HepG2 (cell line): ENCODE results near the gene SYNE1. TPM values are rescaled to one million over a fixed set of nuclear protein-coding genes. Genes with fewer than 3 reads are reported as not detected.

ENCODE experiments used
- EP300 ChIP-seq, 3 experiments: sonication (generic) in 1 of 3; formaldehyde crosslinking in 1 of 3; IDR thresholded peaks; 2 replicates each; pipeline versions ENCODE4 v1.5.1 to v1.6.1; 2011 to 2020; ENCODE audit warnings: low read depth in 2 of 3, low read length in 2 of 3, borderline replicate concordance in 1 of 3, improper control_type of control experiment in 1 of 3, mild to moderate bottlenecking in 1 of 3, missing genetic modification reagents in 1 of 3, moderate library complexity in 1 of 3
- KLF16 ChIP-seq, 2 experiments: sonication (generic) in 1 of 2; formaldehyde crosslinking in 1 of 2; IDR thresholded peaks; 2 replicates each; pipeline versions ENCODE4 v1.6.1 to v1.8.0; 2016 to 2023; ENCODE audit warnings: missing genetic modification reagents in 2 of 2, missing compliant biosample characterization in 1 of 2
- MAFF ChIP-seq: IDR thresholded peaks from 2 replicates; pipeline ENCODE4 v1.6.1; 2011; ENCODE audit warnings: low read depth, low read length, improper control_type of control experiment
- MIXL1 ChIP-seq: IDR thresholded peaks from 2 replicates; pipeline ENCODE4 v1.6.1; 2016
- MNT ChIP-seq: fragments of 450-650 bp; IDR thresholded peaks from 2 replicates; pipeline ENCODE4 v1.6.1; 2016
- NFYC ChIP-seq: IDR thresholded peaks from 2 replicates; pipeline ENCODE4 v1.6.1; 2016; ENCODE audit warnings: missing genetic modification reagents, missing compliant biosample characterization
- NPAS2 ChIP-seq: sonication (generic); formaldehyde crosslinking; IDR thresholded peaks from 2 replicates; pipeline ENCODE4 v1.8.0; 2022; ENCODE audit warnings: mild to moderate bottlenecking, missing genetic modification reagents, borderline replicate concordance
- NR2F2 ChIP-seq: IDR thresholded peaks from 2 replicates; pipeline ENCODE4 v1.6.1; 2012; ENCODE audit warnings: low read depth, inconsistent platforms, borderline replicate concordance
- SALL2 ChIP-seq: sonication (generic); formaldehyde crosslinking; IDR thresholded peaks from 2 replicates; pipeline ENCODE4 v1.8.1; 2023; ENCODE audit warnings: mild to moderate bottlenecking, missing genetic modification reagents, inconsistent platforms
- SP5 ChIP-seq: IDR thresholded peaks from 2 replicates; pipeline ENCODE4 v1.6.1; 2016; ENCODE audit warnings: low read depth, borderline replicate concordance
- TBX3 ChIP-seq: fragments of 450-650 bp; IDR thresholded peaks from 2 replicates; pipeline ENCODE4 v1.6.1; 2017; ENCODE audit warnings: antibody characterized with exemption, mild to moderate bottlenecking, inconsistent platforms, borderline replicate concordance
- XRCC5 ChIP-seq: fragments of 200-400 bp; formaldehyde crosslinking; optimal IDR thresholded peaks from 2 replicates; pipeline ENCODE3; 2017; ENCODE audit warnings: mild to moderate bottlenecking, low read length
- ZBTB8A ChIP-seq: sonication (generic); formaldehyde crosslinking; IDR thresholded peaks from 2 replicates; pipeline ENCODE4 v1.4.0; 2020; ENCODE audit warnings: mild to moderate bottlenecking, low read depth, missing genetic modification reagents, borderline replicate concordance
- ZFP1 ChIP-seq: IDR thresholded peaks from 2 replicates; pipeline ENCODE4 v1.6.1; 2016
- ZFP36 ChIP-seq: fragments of 150-350 bp; IDR thresholded peaks from 2 replicates; pipeline ENCODE4 v1.6.1; 2018; ENCODE audit warnings: borderline replicate concordance, low read length, low read depth; ENCODE audit not compliant: partially characterized antibody
- ZMAT5 ChIP-seq: sonication (generic); formaldehyde crosslinking; IDR thresholded peaks from 2 replicates; pipeline ENCODE4 v1.5.0; 2020; ENCODE audit warnings: mild to moderate bottlenecking, low read depth, missing genetic modification reagents, borderline replicate concordance
- ZNF12 ChIP-seq: sonication (generic); formaldehyde crosslinking; IDR thresholded peaks from 2 replicates; pipeline ENCODE4 v1.5.0; 2020; ENCODE audit warnings: missing genetic modification reagents
- ZNF264 ChIP-seq: sonication (generic); formaldehyde crosslinking; IDR thresholded peaks from 2 replicates; pipeline ENCODE4 v1.4.0; 2020; ENCODE audit warnings: missing genetic modification reagents
- ZNF317 ChIP-seq: sonication (generic); formaldehyde crosslinking; IDR thresholded peaks from 2 replicates; pipeline ENCODE4 v1.5.0; 2020; ENCODE audit warnings: mild to moderate bottlenecking, missing genetic modification reagents
- ZNF83 ChIP-seq: sonication (generic); formaldehyde crosslinking; IDR thresholded peaks from 2 replicates; pipeline ENCODE4 v1.4.0; 2020; ENCODE audit warnings: missing genetic modification reagents, mild to moderate bottlenecking, borderline replicate concordance
- polyA plus RNA-seq, 8 experiments: library from polyadenylated mRNA; depleted of rRNA in 3 of 8; stranded (reverse) in 7 of 8; unstranded in 1 of 8; fragments of >200 nt; fragmentation: Illumina TruSeq in 4 of 8; extraction: Trizol in 4 of 8; gene quantifications; 2 replicates each; pipeline versions ENCODE4 v1.2.1 to v1.2.3, GENCODE V29; 2011 to 2016; ENCODE audit warnings: low read depth in 4 of 8, missing spikeins in 1 of 8, mixed read lengths in 1 of 8; ENCODE audit not compliant: insufficient read depth in 1 of 8
- total RNA-seq, 5 experiments: library from RNA; depleted of rRNA; stranded (reverse); fragments of >200 nt; fragmentation: Illumina TruSeq; extraction: Trizol; gene quantifications; 2 replicates each; pipeline ENCODE4 v1.2.3, GENCODE V29; 2016; ENCODE audit warnings: low read depth in 1 of 5
- TF ChIP-seq, protein P1 (sequence below): sonication (generic); formaldehyde crosslinking; conservative IDR thresholded peaks from 2 replicates; pipeline ENCODE4 v1.8.0; 2022; ENCODE audit warnings: low read depth, missing genetic modification reagents
- TF ChIP-seq, protein P2 (sequence below): sonication (generic); formaldehyde crosslinking; IDR thresholded peaks from 2 replicates; pipeline ENCODE4 v1.4.0; 2020; ENCODE audit warnings: missing genetic modification reagents, borderline replicate concordance
- TF ChIP-seq, protein P3 (sequence below): sonication (generic); formaldehyde crosslinking; IDR thresholded peaks from 2 replicates; pipeline ENCODE4 v1.8.0; 2023; ENCODE audit warnings: mild to moderate bottlenecking, missing genetic modification reagents

SYNE1 gene
- total and polyA plus RNA-seq, 2 of the 13 experiments (the other 11 are each of a cell fraction or from before 2014, with no cell fraction given), result 5.5 to 15.9 TPM

GRCh38 chr6:152642578-152643375, 5.6 kb upstream of the SYNE1 start (continued):
- no peak for TF ChIP-seq MNT
- TF ChIP-seq SALL2, result no peak
- TF ChIP-seq SP5 (CRISPR knock-in tag), result no peak
- TF ChIP-seq, protein P1, sequence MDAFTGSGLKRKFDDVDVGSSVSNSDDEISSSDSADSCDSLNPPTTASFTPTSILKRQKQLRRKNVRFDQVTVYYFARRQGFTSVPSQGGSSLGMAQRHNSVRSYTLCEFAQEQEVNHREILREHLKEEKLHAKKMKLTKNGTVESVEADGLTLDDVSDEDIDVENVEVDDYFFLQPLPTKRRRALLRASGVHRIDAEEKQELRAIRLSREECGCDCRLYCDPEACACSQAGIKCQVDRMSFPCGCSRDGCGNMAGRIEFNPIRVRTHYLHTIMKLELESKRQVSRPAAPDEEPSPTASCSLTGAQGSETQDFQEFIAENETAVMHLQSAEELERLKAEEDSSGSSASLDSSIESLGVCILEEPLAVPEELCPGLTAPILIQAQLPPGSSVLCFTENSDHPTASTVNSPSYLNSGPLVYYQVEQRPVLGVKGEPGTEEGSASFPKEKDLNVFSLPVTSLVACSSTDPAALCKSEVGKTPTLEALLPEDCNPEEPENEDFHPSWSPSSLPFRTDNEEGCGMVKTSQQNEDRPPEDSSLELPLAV, result no peak
- no peak for TF ChIP-seq ZNF12 (CRISPR knock-in tag)
- no peak for TF ChIP-seq ZFP1
- TF ChIP-seq EP300 (IDR thresholded peaks at IDR 0.05; ENCODE audit: low read depth in 2 of 2, low read length in 2 of 2), result no peak
- TF ChIP-seq EP300 (CRISPR knock-in tag; IDR thresholded peaks at IDR 0.05; ENCODE audit: borderline replicate concordance), result no peak
- TF ChIP-seq ZBTB8A (CRISPR knock-in tag), result no peak
- no peak for TF ChIP-seq TBX3
- TF ChIP-seq ZFP36, result no peak
- TF ChIP-seq NPAS2, result no peak
- no peak for TF ChIP-seq ZMAT5 (CRISPR knock-in tag)
- no peak for TF ChIP-seq NFYC (CRISPR knock-in tag)
- TF ChIP-seq MIXL1, result 0 out of 2 replicates have a peak, but pooled peaks have one; percentile 23
- TF ChIP-seq, protein P2, sequence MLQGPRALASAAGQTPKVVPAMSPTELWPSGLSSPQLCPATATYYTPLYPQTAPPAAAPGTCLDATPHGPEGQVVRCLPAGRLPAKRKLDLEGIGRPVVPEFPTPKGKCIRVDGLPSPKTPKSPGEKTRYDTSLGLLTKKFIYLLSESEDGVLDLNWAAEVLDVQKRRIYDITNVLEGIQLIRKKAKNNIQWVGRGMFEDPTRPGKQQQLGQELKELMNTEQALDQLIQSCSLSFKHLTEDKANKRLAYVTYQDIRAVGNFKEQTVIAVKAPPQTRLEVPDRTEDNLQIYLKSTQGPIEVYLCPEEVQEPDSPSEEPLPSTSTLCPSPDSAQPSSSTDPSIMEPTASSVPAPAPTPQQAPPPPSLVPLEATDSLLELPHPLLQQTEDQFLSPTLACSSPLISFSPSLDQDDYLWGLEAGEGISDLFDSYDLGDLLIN, result no peak
- TF ChIP-seq ZNF83 (CRISPR knock-in tag), result no peak
- no peak for TF ChIP-seq MAFF
- TF ChIP-seq NR2F2, result no peak
- TF ChIP-seq ZNF317 (CRISPR knock-in tag), result no peak
- TF ChIP-seq, protein P3, sequence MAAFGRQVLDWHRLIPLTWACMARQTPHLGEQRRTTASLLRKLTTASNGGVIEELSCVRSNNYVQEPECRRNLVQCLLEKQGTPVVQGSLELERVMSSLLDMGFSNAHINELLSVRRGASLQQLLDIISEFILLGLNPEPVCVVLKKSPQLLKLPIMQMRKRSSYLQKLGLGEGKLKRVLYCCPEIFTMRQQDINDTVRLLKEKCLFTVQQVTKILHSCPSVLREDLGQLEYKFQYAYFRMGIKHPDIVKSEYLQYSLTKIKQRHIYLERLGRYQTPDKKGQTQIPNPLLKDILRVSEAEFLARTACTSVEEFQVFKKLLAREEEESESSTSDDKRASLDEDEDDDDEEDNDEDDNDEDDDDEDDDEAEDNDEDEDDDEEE, result 0 out of 2 replicates have a peak, but pooled peaks have one; percentile 26
- TF ChIP-seq XRCC5, result peak; percentile 83
- TF ChIP-seq KLF16 (CRISPR knock-in tag; IDR thresholded peaks at IDR 0.05), result no peak
- TF ChIP-seq ZNF264, result no peak
